Measurements from ENCODE around the gene GMDS. TPM values are rescaled to one million over a fixed set of nuclear protein-coding genes. Genes with fewer than 3 reads are reported as not detected.

Gene GMDS
- total RNA-seq, 1 donor from 2014 or later: 30.2 TPM

GRCh38 chr6:1730882-1731281, 514.5 kb downstream of the GMDS start:
- no peak for DNase-seq (ENCODE audit: extremely low spot score in 2 of 2)
- no peaks in the 10 kb centered on the region for H3K36me3 ChIP-seq

GRCh38 chr6:1729750-1730140, 515.7 kb downstream of the GMDS start:
- intact Hi-C loops (cut with DNase I): no loop called here
- TF ChIP-seq CTCF (IDR thresholded peaks at IDR 0.05) (no peak), POLR2A (IDR thresholded peaks at IDR 0.05) (no peak), POLR2AphosphoS5 (IDR thresholded peaks at IDR 0.05; ENCODE audit: insufficient read depth in 1 of 2, low read depth in 1 of 2) (peak in 1 of 2 donors; percentile 2)
- Histone ChIP-seq H3K9me3 (no peaks in the 10 kb centered on the region), H3K4me3 (no peak overlapping the region), H3K36me3 (no peaks in the 10 kb centered on the region), H3K4me1 (no peaks in the 10 kb centered on the region), H3K27ac (no peak overlapping the region), H3K27me3 (no peaks in the 10 kb centered on the region)
- DNase-seq (ENCODE audit: extremely low spot score in 2 of 2): no peak

More at GRCh38 chr6:1730882-1731281, 514.5 kb downstream of the GMDS start:
- no peaks in the 10 kb centered on the region for H3K4me1 ChIP-seq
- H3K27ac ChIP-seq: no peak overlapping the region
- H3K27me3 ChIP-seq: no peaks in the 10 kb centered on the region
- intact Hi-C loops (cut with DNase I): no loop called here
- no peak overlapping the region for H3K4me3 ChIP-seq
- no peaks in the 10 kb centered on the region for H3K9me3 ChIP-seq
- no peak for TF ChIP-seq CTCF (IDR thresholded peaks at IDR 0.05)
- TF ChIP-seq POLR2A (IDR thresholded peaks at IDR 0.05): no peak
- TF ChIP-seq POLR2AphosphoS5 (IDR thresholded peaks at IDR 0.05; ENCODE audit: insufficient read depth in 1 of 2, low read depth in 1 of 2): no peak

- H3K4me3 ChIP-seq: no peak overlapping the region
- no peaks in the 10 kb centered on the region for H3K9me3 ChIP-seq
- TF ChIP-seq POLR2AphosphoS5 (IDR thresholded peaks at IDR 0.05; ENCODE audit: insufficient read depth in 1 of 2, low read depth in 1 of 2) (peak in 1 of 2 donors; percentile 34), CTCF (IDR thresholded peaks at IDR 0.05) (no peak)
- no peaks in the 10 kb centered on the region for H3K4me1 ChIP-seq
- intact Hi-C loops (cut with DNase I): no loop called here
- no peak overlapping the region for H3K27ac ChIP-seq
- DNase-seq (ENCODE audit: extremely low spot score in 2 of 2): no peak
- H3K36me3 ChIP-seq: no peaks in the 10 kb centered on the region
- H3K27me3 ChIP-seq: no peaks in the 10 kb centered on the region
These were observed 516.2 kb downstream of the GMDS start for GRCh38 chr6:1729133-1729749.

GRCh38 chr6:1726341-1726768, 519.0 kb downstream of the GMDS start:
- Histone ChIP-seq H3K4me3 (no peak overlapping the region), H3K27ac (no peak overlapping the region), H3K36me3 (no peaks in the 10 kb centered on the region), H3K4me1 (no peaks in the 10 kb centered on the region), H3K9me3 (no peaks in the 10 kb centered on the region), H3K27me3 (no peaks in the 10 kb centered on the region)
- no peak for DNase-seq (ENCODE audit: extremely low spot score in 2 of 2)
- TF ChIP-seq POLR2A (IDR thresholded peaks at IDR 0.05) (no peak), POLR2AphosphoS5 (IDR thresholded peaks at IDR 0.05; ENCODE audit: insufficient read depth in 1 of 2, low read depth in 1 of 2) (no peak), CTCF (IDR thresholded peaks at IDR 0.05) (no peak)
- intact Hi-C loops (cut with DNase I): no loop called here

GRCh38 chr6:1724616-1725015, 520.8 kb downstream of the GMDS start:
- TF ChIP-seq CTCF (IDR thresholded peaks at IDR 0.05) (no peak), POLR2AphosphoS5 (IDR thresholded peaks at IDR 0.05; ENCODE audit: insufficient read depth in 1 of 2, low read depth in 1 of 2) (peak in 1 of 2 donors; percentile 78)
- H3K4me1 ChIP-seq: no peaks in the 10 kb centered on the region
- no peak overlapping the region for H3K4me3 ChIP-seq
- no peaks in the 10 kb centered on the region for H3K9me3 ChIP-seq
- H3K27me3 ChIP-seq: no peaks in the 10 kb centered on the region
- DNase-seq (ENCODE audit: extremely low spot score in 2 of 2): no peak
- H3K27ac ChIP-seq: no peak overlapping the region
- H3K36me3 ChIP-seq: no peaks in the 10 kb centered on the region
- intact Hi-C loops (cut with DNase I): no loop called here

Measured in vagina (tissue), 2 donors.